HG03442 (cell line): ENCODE data around the gene PNPLA8.
A peak's percentile ranks its signal among the peaks of the same experiment; 100 is the strongest.
"Not testable (repeated sequence)": the region's sequence is repeated elsewhere in the genome, so short reads cannot be mapped to it uniquely, and the experiment has no call there.

Experiments
- ATAC-seq: cut with Tn5 transposase; IDR thresholded peaks from one replicate; pipeline ENCODE4 v1.9.1; 2021; ENCODE audit warnings: mild to moderate bottlenecking, moderate library complexity; ENCODE audit not compliant: unreplicated experiment

The PNPLA8 gene

DNA sequence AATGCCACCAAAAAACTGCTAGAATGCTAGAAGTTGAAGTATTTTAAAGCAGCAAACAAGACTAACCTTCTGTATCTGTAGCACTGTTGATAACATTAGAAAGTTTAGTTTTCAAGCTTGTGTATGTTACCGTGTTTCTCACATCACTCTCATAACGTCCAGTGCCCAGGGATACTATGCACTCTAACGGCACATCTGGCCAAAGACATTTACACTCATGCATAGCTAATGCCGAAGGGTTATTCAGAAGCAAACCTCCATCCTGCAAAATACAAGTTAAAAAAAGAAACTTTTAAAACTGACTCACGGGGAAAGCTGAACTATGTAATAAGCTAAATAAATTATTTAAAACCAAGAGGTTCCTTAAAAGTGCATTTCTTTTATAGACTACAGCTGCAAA, 46.8 kb downstream of the PNPLA8 start:
- no peak for ATAC-seq

DNA sequence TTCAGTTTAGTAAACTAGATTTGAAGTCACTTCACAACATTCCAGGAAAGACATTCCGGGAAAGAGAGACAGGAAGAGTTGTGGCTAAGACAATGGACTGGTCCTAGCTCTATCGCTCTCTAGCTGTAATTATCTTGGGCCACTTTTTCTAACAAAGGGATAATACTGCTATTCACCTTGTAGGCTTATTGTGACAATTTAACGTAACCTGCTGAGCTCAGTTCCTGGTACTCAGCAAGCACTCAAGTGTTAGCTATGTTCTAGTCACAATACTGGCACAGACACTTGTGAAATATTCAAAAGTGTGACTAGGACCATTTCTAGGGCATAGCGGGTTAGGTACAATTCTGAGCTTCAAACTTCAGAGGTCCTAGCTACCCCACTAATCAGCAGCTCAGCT, 57.7 kb downstream of the PNPLA8 start:
- no peak for ATAC-seq

DNA sequence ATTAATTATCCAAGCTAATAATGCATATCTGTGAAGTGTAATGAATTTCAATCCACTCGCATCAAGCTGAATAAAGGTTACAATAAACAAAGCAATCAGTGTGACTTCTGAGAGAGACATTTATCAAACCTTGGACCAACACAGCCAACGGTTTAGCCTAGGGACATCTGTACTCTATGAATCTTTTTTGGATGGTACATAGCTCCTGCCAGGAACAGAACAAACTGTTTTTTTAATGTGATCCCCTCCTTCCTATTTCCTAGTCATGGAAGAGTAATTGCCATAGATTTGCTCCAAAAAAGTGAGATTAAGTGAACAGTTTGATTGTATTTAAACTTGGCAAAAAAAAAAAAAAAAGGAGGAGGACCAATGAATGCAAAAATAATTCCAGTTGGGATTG, 58.5 kb downstream of the PNPLA8 start:
- no peak for ATAC-seq

DNA sequence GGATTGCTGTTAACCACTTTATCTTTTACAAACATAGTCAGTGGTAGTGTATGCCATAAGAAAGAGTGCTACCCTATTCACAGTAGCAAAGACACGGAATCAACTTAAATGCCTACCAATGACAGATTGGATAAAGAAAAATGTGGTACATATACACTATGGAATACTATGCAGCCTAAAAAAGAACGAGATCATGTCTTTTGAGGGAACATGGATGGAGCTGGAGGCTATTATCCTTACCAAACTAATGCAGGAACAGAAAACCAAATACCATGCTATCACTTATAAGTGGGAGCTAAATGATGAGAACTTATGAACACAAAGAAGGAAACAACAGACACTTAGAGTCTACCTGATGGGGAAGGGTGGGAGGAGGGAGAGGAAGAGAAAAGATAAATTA, 59.6 kb downstream of the PNPLA8 start:
- ATAC-seq: not testable (repeated sequence)

DNA sequence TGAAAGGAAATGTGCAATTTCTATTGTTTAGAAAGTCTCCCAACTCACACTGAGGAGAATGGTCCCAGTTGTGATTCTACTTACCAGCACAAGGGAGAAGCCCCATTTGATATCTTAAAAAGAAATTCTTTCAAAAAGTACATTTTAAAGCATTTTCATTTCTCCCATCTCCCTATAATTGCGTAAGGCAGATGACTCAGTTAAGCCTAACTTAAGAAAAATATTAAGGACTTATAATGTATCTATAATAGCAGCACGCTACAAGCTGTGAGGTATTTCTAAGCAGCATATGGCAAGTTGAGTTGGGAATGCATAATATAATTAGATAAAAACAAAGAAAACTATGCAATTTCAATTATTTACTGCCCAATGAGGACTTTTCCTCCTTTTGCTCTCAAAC, 61.2 kb downstream of the PNPLA8 start:
- ATAC-seq: no peak

DNA sequence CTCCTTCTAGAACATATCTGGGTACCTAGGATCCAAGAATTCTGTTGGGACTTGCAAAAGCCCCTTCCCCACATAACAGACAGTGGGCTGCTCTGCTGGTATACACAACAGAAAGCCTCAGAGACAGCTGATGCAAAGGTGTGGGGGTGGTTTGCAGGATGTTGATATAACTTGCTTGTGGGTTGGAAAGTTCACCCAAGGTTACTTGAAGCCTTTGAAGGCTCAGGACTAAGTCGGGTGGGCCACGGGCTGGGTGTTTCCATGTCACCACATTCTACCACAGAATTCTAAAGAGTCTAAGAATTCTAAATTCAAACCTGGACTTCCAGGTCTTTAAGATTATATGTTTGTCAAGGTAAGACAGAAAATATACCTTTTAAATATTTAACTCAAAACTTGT, 62.3 kb downstream of the PNPLA8 start:
- no peak for ATAC-seq

DNA sequence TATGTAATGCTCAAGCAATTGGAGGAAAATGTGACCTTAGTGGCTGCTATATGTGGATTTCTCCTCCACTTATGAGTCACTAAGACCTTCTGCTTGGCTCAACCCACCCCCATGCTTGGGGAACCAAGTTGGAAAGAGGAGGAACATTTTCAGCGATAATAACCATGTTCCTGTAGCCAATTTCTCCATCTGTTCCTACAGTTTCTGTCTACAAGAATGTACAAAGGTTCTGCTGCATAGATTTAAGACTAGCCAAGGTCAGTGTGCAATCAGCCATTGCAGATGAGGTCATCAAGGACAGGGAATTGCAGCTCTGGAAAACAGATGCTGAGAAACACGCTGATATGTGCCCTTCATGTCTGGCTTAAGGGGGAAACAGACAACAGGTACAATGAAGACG, 64.1 kb downstream of the PNPLA8 start:
- ATAC-seq: no peak

DNA sequence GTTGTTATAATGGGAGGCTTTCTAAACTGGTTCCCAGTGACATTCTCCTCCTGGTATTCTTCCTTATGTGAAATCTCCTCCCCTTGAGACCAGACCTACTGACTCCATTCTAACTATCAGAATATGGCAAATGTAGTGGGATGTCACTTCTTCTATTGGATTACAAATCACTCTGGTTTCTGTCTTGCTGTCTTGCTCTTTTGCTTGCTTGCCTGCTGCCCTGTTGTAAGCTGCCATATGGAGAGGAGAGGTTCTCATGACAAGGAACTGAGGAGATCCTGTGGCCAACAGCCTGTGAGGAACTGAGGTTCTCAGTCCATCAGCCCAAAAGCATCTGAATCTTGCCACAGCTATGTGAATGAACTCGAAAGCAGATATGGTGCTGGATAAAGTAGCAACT, 65.0 kb downstream of the PNPLA8 start:
- ATAC-seq: no peak

DNA sequence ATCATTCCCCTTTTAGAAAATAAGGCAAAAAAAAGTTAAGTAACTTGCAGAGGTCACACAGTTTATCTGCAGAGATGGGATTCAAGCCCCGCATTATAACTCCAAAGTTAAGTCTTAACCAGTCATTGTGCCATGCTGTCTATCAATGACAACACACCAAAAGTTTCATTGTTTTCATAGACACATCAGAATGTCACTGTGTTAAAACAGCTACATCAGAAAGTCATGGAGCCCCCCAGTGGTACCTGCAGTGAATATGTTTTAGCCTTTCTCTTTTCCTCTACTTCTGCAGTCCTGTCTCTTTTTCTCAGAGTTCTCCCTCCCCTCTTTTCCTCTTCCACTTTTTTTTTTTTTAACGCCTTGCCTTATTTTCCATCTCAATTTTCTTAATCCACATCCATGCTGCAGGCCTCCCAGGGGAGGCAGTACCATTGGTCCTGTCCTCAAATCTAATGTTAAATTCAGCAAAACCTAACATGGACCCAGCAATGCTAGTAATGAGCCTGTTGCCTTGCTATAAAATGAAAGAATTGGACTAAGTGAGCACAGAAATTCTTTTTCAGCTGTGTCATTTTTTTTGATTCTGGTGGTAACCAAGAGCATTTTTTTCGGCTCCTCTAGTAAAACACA, 65.9 kb downstream of the PNPLA8 start:
- ATAC-seq: no peak

DNA sequence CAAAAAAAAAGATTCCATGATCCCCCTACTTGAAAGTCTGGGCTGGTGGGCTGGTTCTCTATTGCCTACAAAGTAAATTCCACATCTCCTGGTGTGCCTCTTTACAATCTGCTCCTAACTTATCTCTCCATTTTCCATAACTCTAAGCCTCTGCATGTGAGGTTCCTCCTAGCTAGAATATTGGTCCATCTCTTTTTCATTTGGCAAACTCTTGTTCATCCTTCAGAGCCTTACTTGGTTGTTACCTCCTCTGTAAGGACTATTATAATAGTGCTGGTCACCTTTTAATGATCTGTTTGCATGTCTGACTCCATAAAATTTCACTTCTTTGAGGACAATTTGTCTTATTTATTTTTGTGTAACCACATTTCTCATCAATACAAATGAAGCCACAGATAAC, 68.1 kb downstream of the PNPLA8 start:
- ATAC-seq: no peak

DNA sequence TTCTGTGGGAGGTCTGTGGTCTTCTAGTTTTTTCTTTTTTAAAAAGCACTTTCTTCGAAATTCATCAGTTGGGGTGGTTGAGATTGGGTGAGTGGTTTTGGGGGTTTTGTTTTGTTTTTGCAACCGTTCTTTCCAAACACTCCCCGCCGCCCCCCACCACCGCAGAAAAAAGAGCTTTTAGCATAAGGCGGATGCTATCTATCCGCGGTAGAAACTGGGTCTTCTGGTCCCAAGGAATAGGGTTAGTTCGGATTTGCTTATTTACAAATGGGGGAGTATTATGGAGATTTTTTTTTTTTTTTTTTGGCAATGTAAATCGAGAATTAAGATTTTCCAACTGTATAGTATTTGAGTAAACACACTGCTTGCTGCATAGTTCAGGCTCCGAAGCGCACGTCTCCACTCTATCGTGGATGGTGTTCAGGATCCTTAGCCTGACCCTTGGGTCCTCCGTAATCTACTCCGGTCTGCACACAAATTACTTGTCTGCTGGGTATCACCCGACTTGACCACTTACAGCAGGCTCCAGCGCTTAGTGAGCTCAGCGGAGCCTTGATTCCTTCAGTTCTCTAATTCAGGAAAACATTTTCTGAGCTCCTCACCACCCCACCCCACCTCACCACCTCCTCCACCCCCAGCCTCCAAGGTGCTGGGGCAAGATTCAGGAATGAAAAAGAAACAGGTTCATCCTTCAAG, 68.9 kb downstream of the PNPLA8 start:
- no peak for ATAC-seq

DNA sequence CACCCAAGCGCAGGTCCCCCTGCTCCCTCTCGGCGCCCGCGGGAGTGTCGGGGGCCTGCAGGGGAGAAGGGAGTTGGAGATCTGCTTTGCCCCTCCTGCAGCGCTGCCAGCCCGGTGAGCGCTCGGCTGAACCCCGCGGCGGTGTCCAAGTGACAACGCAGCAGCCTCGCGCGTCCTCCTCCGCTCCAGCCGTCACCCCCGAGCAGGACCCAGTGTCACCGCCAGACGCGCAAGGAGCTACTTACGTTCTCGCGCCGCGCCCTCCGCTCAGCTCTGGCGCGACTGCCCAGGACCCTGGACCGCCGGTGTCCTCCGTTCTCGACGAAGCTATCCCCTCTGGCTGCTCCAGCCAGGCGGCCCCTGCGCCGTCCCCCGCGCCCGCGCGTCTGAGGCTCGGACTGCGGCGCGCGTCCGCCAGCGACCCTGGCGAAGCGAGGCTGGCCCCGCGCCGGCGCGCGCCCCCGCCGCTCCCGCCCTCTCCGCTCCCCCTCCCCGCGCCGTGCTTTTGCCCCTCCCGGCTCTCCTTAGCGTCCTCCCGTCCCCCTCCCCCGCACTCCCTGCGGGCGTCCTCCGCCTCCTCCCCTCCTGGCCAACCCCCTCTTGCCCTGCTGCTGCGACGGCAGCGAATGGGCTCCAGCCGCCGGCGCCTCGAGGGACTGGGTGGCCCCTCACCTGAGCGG, 69.8 kb downstream of the PNPLA8 start, which contains the start of gene NRCAM:
Gene NRCAM, minus strand, starts transcription at position 439 of the 680 bp plus-strand sequence. CDS start 216,372 bp downstream, outside the sequence.
- peak; percentile 33 for ATAC-seq

DNA sequence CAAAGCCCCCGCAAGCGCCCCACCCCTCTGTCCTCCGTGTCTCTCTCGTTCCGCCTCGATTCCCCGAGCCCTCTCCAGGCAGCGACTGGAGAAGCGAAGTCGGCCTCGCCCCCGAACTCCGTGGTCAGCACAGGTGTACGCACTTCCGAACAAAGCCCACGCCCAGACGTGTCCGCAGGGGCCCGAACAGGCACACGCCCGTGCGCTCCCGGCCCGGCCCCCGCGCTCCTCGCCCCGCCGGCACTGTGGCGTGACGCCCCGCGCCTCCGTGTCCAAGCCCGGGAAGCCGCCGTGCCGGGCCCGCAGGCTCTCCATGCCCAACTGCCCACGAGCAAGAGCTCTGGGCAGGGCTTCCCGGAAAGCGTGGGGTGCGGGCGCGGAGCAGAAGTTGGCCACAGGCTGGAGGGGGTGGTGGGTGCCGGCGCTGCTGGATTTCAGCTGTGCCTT, 70.4 kb downstream of the PNPLA8 start:
- ATAC-seq: peak; percentile 19

DNA sequence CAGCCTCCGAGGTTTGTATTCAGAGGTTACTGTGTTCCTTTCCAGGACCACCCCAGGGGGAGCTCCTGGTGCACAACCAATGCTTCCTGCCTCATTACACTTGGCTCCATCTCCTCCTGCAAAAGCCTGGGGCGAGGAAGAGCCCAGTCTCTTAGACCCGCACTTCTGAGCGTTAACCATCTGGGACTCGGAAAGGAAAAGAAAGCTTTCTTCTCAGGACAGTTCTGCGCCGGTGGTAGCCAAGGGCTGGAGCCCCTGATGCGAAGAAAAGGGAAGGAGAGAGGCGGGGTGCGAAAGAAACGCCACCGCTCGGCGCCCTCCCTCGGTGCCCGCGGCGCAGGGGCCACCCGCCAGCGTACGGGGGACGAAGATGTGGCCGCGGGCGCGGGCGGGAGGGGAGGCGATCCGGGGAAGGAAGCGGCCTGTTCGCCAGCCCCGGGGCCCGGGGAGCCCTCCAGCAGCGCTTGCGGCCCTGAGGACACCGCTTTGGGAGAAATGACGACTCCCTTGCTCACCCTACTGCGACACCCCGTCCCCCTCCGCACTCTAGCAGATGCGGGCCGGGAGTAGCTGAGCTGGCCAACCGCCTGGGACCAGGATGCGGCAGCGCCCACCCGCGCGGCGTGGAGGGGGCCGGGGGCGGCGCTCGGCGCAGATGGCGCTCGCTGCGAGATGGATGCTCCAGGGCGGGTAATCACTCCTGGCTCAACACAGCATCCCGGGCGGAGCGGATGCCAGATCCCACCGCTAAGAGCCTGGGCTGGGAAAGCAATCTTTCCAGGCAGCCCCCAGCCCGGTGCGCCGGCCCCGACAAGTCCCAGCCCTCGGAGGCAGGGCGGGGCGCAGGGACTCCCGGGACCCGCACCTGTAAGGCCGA, 71.0 kb downstream of the PNPLA8 start:
- ATAC-seq: no peak

DNA sequence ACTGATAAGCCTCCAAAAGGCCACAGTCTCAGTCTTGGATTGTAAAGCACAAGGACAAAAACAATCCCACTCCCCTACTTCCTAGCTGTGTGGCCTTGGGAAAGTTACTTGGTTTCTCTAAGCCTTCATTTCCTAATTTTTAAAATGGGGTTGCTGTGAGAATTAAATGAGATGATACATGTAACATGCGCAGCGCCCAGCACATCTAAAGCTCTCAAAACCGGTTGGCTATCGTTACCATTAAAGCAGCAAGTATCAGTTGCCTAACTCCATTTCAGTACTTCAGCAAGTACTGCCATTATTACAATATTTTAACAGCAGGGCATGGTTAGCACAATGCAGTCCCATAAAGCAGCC, 71.6 kb downstream of the PNPLA8 start:
- ATAC-seq: no peak

DNA sequence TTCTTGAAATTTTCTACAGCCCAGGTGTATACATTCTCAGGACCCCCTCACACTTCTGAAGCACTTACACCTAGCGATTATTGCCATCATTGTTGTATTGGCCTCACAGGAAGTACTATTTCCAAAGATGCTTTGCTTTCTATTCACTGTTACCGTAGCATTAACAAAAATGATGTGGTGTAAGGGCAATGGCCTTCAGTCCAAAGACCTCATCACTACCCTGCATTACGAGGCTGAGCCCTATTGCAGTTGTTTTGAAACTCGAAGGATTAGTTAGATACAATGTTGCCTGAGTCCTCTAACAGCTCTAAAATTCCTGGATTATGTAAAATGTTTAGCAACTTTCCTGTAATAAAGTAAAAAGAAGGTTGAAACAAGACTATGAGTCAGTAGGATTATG, 72.6 kb downstream of the PNPLA8 start:
- ATAC-seq: no peak

DNA sequence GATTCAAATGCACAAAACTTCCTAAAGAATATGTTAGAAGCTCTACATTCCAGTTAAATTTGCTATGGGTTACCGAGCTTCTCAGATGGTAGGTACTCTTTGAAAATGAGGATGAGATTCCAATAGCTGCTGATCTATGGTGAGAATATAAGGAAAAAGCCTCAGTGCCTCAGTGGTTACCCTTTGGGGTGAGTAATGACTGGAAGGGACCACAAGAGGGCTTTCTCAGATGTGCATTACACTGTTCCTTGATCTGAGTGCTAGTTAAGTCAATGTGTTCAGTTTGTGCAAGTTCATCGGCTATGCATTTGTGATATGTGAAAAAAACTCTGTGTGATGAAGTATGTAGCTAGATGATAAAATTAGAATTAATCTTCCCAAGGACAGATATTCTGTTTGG, 73.2 kb downstream of the PNPLA8 start:
- no peak for ATAC-seq

DNA sequence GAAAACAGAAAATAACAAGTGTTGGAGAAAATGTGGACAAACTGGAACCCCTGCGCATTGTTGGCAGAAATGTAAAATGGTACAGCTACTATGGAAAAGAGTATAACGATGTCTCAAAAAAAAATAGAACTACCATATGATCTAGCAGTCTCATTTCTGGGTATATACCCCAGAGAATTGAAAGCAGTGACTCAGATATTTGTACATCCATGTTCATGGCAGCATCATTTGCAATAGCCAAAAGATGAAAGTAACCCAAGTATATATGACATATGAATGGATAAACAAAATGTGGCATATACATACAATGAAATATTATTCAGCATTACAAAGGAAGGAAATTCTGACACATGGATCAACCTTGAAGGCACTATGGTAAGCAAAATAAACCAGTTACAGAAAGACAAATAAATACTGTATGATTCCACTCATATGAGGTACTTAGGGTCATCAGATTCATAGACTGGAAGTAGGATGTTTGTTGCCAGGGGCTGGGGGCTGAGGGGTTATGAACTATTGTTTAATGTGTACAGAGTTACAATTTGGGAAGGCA, 74.6 kb downstream of the PNPLA8 start:
- ATAC-seq: no peak

DNA sequence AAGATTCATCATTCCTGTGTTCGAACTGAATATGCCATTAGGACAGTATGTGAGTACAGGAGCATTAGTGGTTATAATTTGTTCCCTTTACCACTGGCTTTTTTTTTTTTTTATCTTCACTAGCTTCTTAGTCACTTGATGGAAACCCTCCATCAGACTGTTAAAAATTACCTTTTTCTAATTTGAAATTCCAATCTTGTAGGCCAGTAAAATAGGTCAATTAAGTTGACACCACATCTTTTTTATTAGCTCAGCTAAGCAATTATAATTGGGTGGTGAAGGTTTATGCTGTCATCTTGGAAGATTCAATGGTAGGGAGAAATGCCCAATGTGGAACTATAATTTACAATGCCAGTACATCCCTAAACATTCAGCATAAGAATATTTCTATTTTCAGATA, 75.8 kb downstream of the PNPLA8 start:
- no peak for ATAC-seq

DNA sequence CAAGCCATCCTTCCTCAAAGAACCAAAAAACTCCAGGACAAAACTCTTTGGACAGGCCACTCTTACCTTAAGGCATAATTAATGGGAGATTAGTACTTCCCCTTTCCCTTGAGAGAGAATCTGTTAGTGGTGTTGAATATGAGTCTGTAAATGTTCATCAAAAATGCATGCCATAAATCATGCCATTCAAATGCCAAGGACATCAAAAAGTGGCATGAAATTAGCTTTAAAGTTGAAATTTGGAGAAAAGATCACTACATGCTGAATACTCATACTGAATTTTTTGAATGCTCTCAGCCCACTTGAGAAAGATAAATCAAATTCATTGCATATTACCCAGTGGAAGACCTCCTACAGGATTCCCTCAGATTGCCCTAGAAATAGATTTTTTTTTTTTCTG, 76.4 kb downstream of the PNPLA8 start:
- ATAC-seq: no peak
